OCI-LY7 (cell line): ENCODE data around the gene EPS15. TPM values are rescaled to one million over a fixed set of nuclear protein-coding genes. Genes with fewer than 3 reads are reported as not detected.

Experiments used
- BruUV-seq: library from RNA; stranded (reverse); fragments of 400-500 nt; replicated peaks from 2 replicates; lab custom pipeline; 2021; lab: Mats Ljungman, UMichigan
- CTCF ChIA-PET: fragments of 300-600 bp; sonication (Branson Sonifier 250); formaldehyde crosslinking; loops from one replicate; lab custom pipeline; 2022; ENCODE audit warnings: antibody characterized with exemption; ENCODE audit not compliant: unreplicated experiment; lab: Charles Lee
- POLR2A ChIA-PET: fragments of 300-600 bp; sonication (Branson Sonifier 250); formaldehyde crosslinking; loops from one replicate; lab custom pipeline; 2022; ENCODE audit warnings: antibody characterized with exemption; lab: Charles Lee
- DNase-seq: peaks from one replicate; pipeline ENCODE4 v3.0.0-alpha.2; 2015; ENCODE audit warnings: low spot score
- H2AFZ ChIP-seq: fragments of 200-600 bp; sonication (generic), shearing (Covaris generic); 2 replicates; pipeline ENCODE4 v1.6.1; 2014; ENCODE audit warnings: mild to moderate bottlenecking, antibody characterized with exemption, low read length, moderate library complexity
- H3K27ac ChIP-seq: fragments of 200-600 bp; sonication (generic); 2 replicates; pipeline ENCODE4 v1.5.1; 2014; ENCODE audit warnings: mixed run types, low read depth, mild to moderate bottlenecking, moderate library complexity, low read length, inconsistent platforms; ENCODE audit not compliant: poor library complexity, severe bottlenecking
- H3K36me3 ChIP-seq: fragments of 200-600 bp; sonication (generic); 2 replicates; pipeline ENCODE4 v1.6.1; 2014; ENCODE audit warnings: mild to moderate bottlenecking, antibody characterized with exemption, low read length, moderate library complexity, mixed read lengths; ENCODE audit not compliant: insufficient read depth
- H3K4me1 ChIP-seq: fragments of 200-600 bp; sonication (generic); 2 replicates; pipeline ENCODE4 v1.5.1; 2014; ENCODE audit warnings: mild to moderate bottlenecking, low read length; ENCODE audit not compliant: insufficient read depth, poor library complexity, severe bottlenecking
- H3K4me2 ChIP-seq: fragments of 200-600 bp; sonication (generic); 2 replicates; pipeline ENCODE4 v1.6.1; 2014; ENCODE audit warnings: mild to moderate bottlenecking, low read length
- H3K4me3 ChIP-seq: fragments of 200-600 bp; sonication (generic); 2 replicates; pipeline ENCODE4 v1.5.1; 2014; ENCODE audit warnings: mild to moderate bottlenecking, low read depth, low read length; ENCODE audit not compliant: poor library complexity, severe bottlenecking
- H3K79me2 ChIP-seq: fragments of 200-600 bp; sonication (generic); 2 replicates; pipeline ENCODE4 v1.6.1; 2016; ENCODE audit warnings: low read depth, mild to moderate bottlenecking, low read length, moderate library complexity, mixed read lengths; ENCODE audit not compliant: insufficient read depth
- H3K9me2 ChIP-seq: fragments of 200-600 bp; sonication (generic); 2 replicates; pipeline ENCODE4 v1.6.1; 2016; ENCODE audit warnings: mild to moderate bottlenecking, low read length, mixed read lengths; ENCODE audit not compliant: insufficient read depth
- H3K9me3 ChIP-seq: fragments of 200-600 bp; sonication (generic); 2 replicates; pipeline ENCODE4 v1.6.1; 2014; ENCODE audit warnings: mild to moderate bottlenecking, mixed run types, low read length, mixed read lengths
- H4K20me1 ChIP-seq: fragments of 200-600 bp; sonication (generic); 2 replicates; pipeline ENCODE4 v1.6.1; 2014; ENCODE audit warnings: mild to moderate bottlenecking, antibody characterized with exemption, low read length, moderate library complexity, mixed read lengths; ENCODE audit not compliant: insufficient read depth
- CTCF ChIP-seq: fragments of 200-600 bp; sonication (generic); conservative IDR thresholded peaks from 2 replicates; pipeline ENCODE4 v1.5.1; 2014; ENCODE audit warnings: mild to moderate bottlenecking, antibody characterized with exemption, low read length, moderate library complexity, mixed read lengths
- EZH2phosphoT487 ChIP-seq: fragments of 200-600 bp; sonication (generic); IDR thresholded peaks from 2 replicates; pipeline ENCODE4 v1.6.1; 2018; ENCODE audit warnings: low read depth, borderline replicate concordance, mild to moderate bottlenecking, mixed run types, antibody characterized with exemption, low read length, moderate library complexity, mixed read lengths
- intact Hi-C: fragments of 100-400 bp; cut with micrococcal nuclease; formaldehyde crosslinking; loops from one replicate; pipeline ENCODE4 v1.10.0; 2022; ENCODE audit not compliant: unreplicated experiment
- total RNA-seq, 2 experiments: library from RNA; depleted of rRNA in 1 of 2; stranded (reverse); fragments of >200 nt in 1 of 2; shearing (Covaris generic) in 1 of 2; gene quantifications; 2 replicates each; pipeline ENCODE4 v1.2.3, GENCODE V29; 2014 to 2022

EPS15 gene
- total RNA-seq, 2 experiments from 2014 or later: 23.8 to 73.2 TPM

GRCh38 chr1:51499694-51500093, 19.4 kb downstream of the EPS15 start:
- POLR2A ChIA-PET: interaction anchor here (1.0 kb wide), 1 partner anchor 13 kb away, joined by 5 read pairs; no protein-coding TSS in a partner anchor
- BruUV-seq: no TSS peak

GRCh38 chr1:51498924-51499323, 20.1 kb downstream of the EPS15 start:
- Histone ChIP-seq H3K9me2 (no peaks in the 10 kb centered on the region), H3K4me3 (no peak overlapping the region), H3K36me3 (peaks cover 55% of the 10 kb centered on the region), H2AFZ (no peak overlapping the region), H4K20me1 (no peaks in the 10 kb centered on the region), H3K79me2 (peaks cover 95% of the 10 kb centered on the region), H3K4me1 (peaks cover 34% of the 10 kb centered on the region), H3K4me2 (no peak overlapping the region), H3K9me3 (peaks cover 22% of the 10 kb centered on the region; the same call in 1 of the 2 replicates), H3K27ac (no peak overlapping the region)
- TF ChIP-seq CTCF (no peak), EZH2phosphoT487 (no peak)
- BruUV-seq: TSS peak; percentile 16
- ChIA-PET POLR2A (interaction anchor here (1.0 to 1.4 kb wide), 2 partner anchors 14 to 18 kb away, joined by 4 to 5 read pairs; no protein-coding TSS in a partner anchor), CTCF (no interaction called here)
- no peak for DNase-seq
- intact Hi-C loops: no loop called here

More at GRCh38 chr1:51499694-51500093, 19.4 kb downstream of the EPS15 start:
- Histone ChIP-seq H2AFZ (no peak overlapping the region), H3K4me1 (peaks cover 31% of the 10 kb centered on the region), H4K20me1 (no peaks in the 10 kb centered on the region), H3K9me2 (no peaks in the 10 kb centered on the region), H3K79me2 (peaks cover 95% of the 10 kb centered on the region), H3K9me3 (peaks cover 22% of the 10 kb centered on the region; the same call in 1 of the 2 replicates), H3K27ac (no peak overlapping the region), H3K4me2 (no peak overlapping the region), H3K4me3 (no peak overlapping the region), H3K36me3 (peaks cover 63% of the 10 kb centered on the region)
- DNase-seq: no peak
- TF ChIP-seq CTCF (no peak), EZH2phosphoT487 (no peak)
- CTCF ChIA-PET: no interaction called here
- intact Hi-C loops: no loop called here

GRCh38 chr1:51497340-51497739, 21.7 kb downstream of the EPS15 start:
- CTCF ChIA-PET: no interaction called here
- Histone ChIP-seq H3K4me3 (no peak overlapping the region), H3K4me2 (no peak overlapping the region), H3K36me3 (peaks cover 40% of the 10 kb centered on the region), H4K20me1 (0 out of 2 replicates have a peak, but pooled peaks cover 2% of the 10 kb centered on the region), H3K9me3 (peaks cover 13% of the 10 kb centered on the region; the same call in 1 of the 2 replicates), H3K79me2 (peaks cover 90% of the 10 kb centered on the region), H2AFZ (no peak overlapping the region), H3K27ac (no peak overlapping the region), H3K9me2 (no peaks in the 10 kb centered on the region), H3K4me1 (peaks cover 45% of the 10 kb centered on the region)
- intact Hi-C loops: no loop called here
- no TSS peak for BruUV-seq
- TF ChIP-seq CTCF: no peak
- DNase-seq: no peak
- POLR2A ChIA-PET: interaction anchor here (2.0 to 2.4 kb wide), 2 partner anchors 9 to 13 kb away, joined by 6 to 8 read pairs; no protein-coding TSS in a partner anchor
